ENCODE results near the gene DGKA.
"Not testable (repeated sequence)": the region's sequence is repeated elsewhere in the genome, so short reads cannot be mapped to it uniquely, and the experiment has no call there.

DGKA gene

DNA sequence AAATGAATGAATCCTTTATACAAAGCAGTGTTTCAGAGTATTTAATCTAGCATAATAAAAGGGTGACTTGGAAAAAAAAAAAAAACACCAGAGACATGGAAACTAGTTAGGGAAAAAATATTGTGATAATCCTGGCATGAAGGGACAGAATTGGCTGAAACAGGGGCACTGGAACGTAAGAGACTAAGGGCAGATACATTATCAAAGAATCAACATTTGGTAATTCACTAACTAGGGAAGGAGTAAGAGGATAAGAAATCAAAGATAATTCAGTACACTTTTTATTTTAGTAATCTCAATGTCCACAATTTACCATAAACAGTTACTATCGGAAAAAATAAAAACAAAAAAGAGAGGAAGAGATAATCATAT lies 21.5 kb upstream of the DGKA start:
- Histone ChIP-seq H3K27me3 (ENCODE audit: low read depth, low read length) (no peaks in the 10 kb centered on the region), H3K4me3 (ENCODE audit: low read length) (no peak overlapping the region), H3K79me2 (ENCODE audit: low read length) (peaks cover 17% of the 10 kb centered on the region), H3K4me2 (ENCODE audit: low read length) (no peak overlapping the region), H2AFZ (ENCODE audit: low read depth, low read length) (no peak overlapping the region), H3K27ac (ENCODE audit: low read length) (no peak overlapping the region), H4K20me1 (ENCODE audit: insufficient read depth, low read length) (no peaks in the 10 kb centered on the region), H3K36me3 (replicated peaks; ENCODE audit: low read depth, low read length) (peaks cover 15% of the 10 kb centered on the region), H3K9ac (ENCODE audit: low read length) (no peak overlapping the region), H3K9me3 (ENCODE audit: insufficient read depth, low read length) (no peaks in the 10 kb centered on the region), H3K4me1 (ENCODE audit: low read length) (no peaks in the 10 kb centered on the region)
- TF ChIP-seq EZH2phosphoT487 (IDR thresholded peaks at IDR 0.05; ENCODE audit: low read depth): no peak
- TF ChIP-seq, protein P1, sequence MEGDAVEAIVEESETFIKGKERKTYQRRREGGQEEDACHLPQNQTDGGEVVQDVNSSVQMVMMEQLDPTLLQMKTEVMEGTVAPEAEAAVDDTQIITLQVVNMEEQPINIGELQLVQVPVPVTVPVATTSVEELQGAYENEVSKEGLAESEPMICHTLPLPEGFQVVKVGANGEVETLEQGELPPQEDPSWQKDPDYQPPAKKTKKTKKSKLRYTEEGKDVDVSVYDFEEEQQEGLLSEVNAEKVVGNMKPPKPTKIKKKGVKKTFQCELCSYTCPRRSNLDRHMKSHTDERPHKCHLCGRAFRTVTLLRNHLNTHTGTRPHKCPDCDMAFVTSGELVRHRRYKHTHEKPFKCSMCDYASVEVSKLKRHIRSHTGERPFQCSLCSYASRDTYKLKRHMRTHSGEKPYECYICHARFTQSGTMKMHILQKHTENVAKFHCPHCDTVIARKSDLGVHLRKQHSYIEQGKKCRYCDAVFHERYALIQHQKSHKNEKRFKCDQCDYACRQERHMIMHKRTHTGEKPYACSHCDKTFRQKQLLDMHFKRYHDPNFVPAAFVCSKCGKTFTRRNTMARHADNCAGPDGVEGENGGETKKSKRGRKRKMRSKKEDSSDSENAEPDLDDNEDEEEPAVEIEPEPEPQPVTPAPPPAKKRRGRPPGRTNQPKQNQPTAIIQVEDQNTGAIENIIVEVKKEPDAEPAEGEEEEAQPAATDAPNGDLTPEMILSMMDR (IDR thresholded peaks at IDR 0.05; ENCODE audit: low read depth, low read length): no peak

DNA sequence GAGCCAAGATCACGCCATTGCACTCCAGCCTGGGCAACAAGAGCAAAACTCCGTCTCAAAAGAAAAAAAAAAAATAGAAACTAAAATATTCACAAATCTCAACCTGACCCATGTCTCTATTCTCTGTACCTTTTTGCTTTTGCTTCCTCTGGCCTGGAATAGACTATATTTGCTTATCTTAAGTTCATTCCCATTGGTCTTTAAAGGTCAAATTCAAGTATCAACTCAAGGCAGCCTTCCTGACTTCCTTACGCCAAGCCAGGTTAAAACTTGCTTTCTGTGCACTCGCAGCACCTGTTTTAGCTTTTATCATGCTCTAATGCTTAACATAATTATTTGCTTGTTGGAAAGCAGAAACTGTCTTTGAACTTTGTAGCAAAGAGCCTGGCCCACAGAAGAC lies 18.1 kb upstream of the DGKA start:
- no peaks in the 10 kb centered on the region for H3K27me3 ChIP-seq (ENCODE audit: low read depth, low read length)
- no peaks in the 10 kb centered on the region for H4K20me1 ChIP-seq (ENCODE audit: insufficient read depth, low read length)
- H3K79me2 ChIP-seq (ENCODE audit: low read length): peaks cover 41% of the 10 kb centered on the region
- no peak overlapping the region for H3K27ac ChIP-seq (ENCODE audit: low read length)
- H3K36me3 ChIP-seq (replicated peaks; ENCODE audit: low read depth, low read length): peaks cover 17% of the 10 kb centered on the region
- H3K4me1 ChIP-seq (ENCODE audit: low read length): peaks cover 6% of the 10 kb centered on the region
- H3K9ac ChIP-seq (ENCODE audit: low read length): no peak overlapping the region
- H3K4me3 ChIP-seq (ENCODE audit: low read length): no peak overlapping the region
- no peak overlapping the region for H2AFZ ChIP-seq (ENCODE audit: low read depth, low read length)
- H3K9me3 ChIP-seq (ENCODE audit: insufficient read depth, low read length): no peaks in the 10 kb centered on the region
- H3K4me2 ChIP-seq (ENCODE audit: low read length): no peak overlapping the region
- no peak for TF ChIP-seq EZH2phosphoT487 (IDR thresholded peaks at IDR 0.05; ENCODE audit: low read depth)
- TF ChIP-seq, protein P1 (IDR thresholded peaks at IDR 0.05; ENCODE audit: low read depth, low read length): no peak

GRCh38 chr12:55915482-55915859 lies 15.5 kb upstream of the DGKA start:
- no peak overlapping the region for H2AFZ ChIP-seq (ENCODE audit: low read depth, low read length)
- no peaks in the 10 kb centered on the region for H4K20me1 ChIP-seq (ENCODE audit: insufficient read depth, low read length)
- H3K9ac ChIP-seq (ENCODE audit: low read length): no peak overlapping the region
- peaks cover 17% of the 10 kb centered on the region for H3K36me3 ChIP-seq (replicated peaks; ENCODE audit: low read depth, low read length)
- H3K4me2 ChIP-seq (ENCODE audit: low read length): no peak overlapping the region
- no peak overlapping the region for H3K4me3 ChIP-seq (ENCODE audit: low read length)
- H3K27me3 ChIP-seq (ENCODE audit: low read depth, low read length): no peaks in the 10 kb centered on the region
- TF ChIP-seq, protein P1 (IDR thresholded peaks at IDR 0.05; ENCODE audit: low read depth, low read length): no peak
- no peak for TF ChIP-seq EZH2phosphoT487 (IDR thresholded peaks at IDR 0.05; ENCODE audit: low read depth)
- H3K79me2 ChIP-seq (ENCODE audit: low read length): peaks cover 64% of the 10 kb centered on the region
- no peaks in the 10 kb centered on the region for H3K9me3 ChIP-seq (ENCODE audit: insufficient read depth, low read length)
- no peak overlapping the region for H3K27ac ChIP-seq (ENCODE audit: low read length)
- peaks cover 6% of the 10 kb centered on the region for H3K4me1 ChIP-seq (ENCODE audit: low read length)

DNA sequence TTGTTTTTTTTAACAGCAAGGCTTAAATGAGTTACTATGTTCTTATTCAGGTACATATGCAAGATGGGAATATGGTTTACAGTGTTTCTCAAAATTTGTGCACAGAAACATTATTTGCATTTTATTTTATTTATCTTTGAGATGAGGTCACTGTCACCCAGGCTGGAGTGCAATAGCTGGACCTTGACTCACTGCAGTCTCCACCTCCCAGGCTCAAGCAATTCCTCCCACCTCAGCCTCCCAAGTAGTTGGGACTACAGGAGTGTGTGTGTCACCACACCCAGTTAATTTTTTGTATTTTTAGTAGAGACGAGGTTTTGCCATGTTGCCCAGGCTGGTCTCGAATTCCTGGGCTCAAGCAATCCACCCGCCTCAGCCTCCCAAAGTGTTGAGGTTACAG lies 11.9 kb upstream of the DGKA start:
- H3K27ac ChIP-seq (ENCODE audit: low read length); H3K4me2 ChIP-seq (ENCODE audit: low read length); H3K4me1 ChIP-seq (ENCODE audit: low read length); H3K27me3 ChIP-seq (ENCODE audit: low read depth, low read length); H4K20me1 ChIP-seq (ENCODE audit: insufficient read depth, low read length); H3K9me3 ChIP-seq (ENCODE audit: insufficient read depth, low read length); H3K36me3 ChIP-seq (replicated peaks; ENCODE audit: low read depth, low read length); H3K9ac ChIP-seq (ENCODE audit: low read length); H2AFZ ChIP-seq (ENCODE audit: low read depth, low read length); H3K4me3 ChIP-seq (ENCODE audit: low read length): not testable (repeated sequence)
- H3K79me2 ChIP-seq (ENCODE audit: low read length): peaks cover 84% of the 10 kb centered on the region

- no peak for TF ChIP-seq EZH2phosphoT487 (IDR thresholded peaks at IDR 0.05; ENCODE audit: low read depth)
- Histone ChIP-seq H3K27me3 (ENCODE audit: low read depth, low read length) (no peaks in the 10 kb centered on the region), H3K9me3 (ENCODE audit: insufficient read depth, low read length) (no peaks in the 10 kb centered on the region), H3K27ac (ENCODE audit: low read length) (no peak overlapping the region), H4K20me1 (ENCODE audit: insufficient read depth, low read length) (no peaks in the 10 kb centered on the region; the same call in 1 of the 2 replicates), H3K4me1 (ENCODE audit: low read length) (peaks cover 11% of the 10 kb centered on the region), H3K4me2 (ENCODE audit: low read length) (no peak overlapping the region), H3K79me2 (ENCODE audit: low read length) (peaks cover 88% of the 10 kb centered on the region), H3K36me3 (replicated peaks; ENCODE audit: low read depth, low read length) (peaks cover 9% of the 10 kb centered on the region), H3K9ac (ENCODE audit: low read length) (no peak overlapping the region), H3K4me3 (ENCODE audit: low read length) (no peak overlapping the region), H2AFZ (ENCODE audit: low read depth, low read length) (no peak overlapping the region)
Observed at GRCh38 chr12:55922126-55922525, 8.8 kb upstream of the DGKA start.

DNA sequence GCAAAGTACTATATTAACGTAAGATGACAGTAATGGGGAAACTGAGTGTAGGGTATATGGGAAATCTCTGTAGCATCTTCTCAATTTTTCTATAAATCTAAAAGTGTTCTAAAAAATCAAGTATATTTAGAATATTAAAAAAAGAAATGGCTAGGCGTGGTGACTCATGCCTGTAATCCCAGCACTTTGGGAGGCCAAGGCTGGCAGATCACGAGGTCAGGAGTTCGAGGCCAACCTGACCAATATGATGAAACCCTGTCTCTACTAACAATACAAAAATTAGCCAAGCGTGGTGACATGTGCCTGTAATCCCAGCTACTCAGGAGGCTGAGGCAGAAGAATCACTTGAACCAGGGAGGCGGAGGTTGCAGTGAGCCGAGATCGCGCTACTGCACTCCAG lies 7.3 kb upstream of the DGKA start:
- H3K36me3 ChIP-seq (replicated peaks; ENCODE audit: low read depth, low read length); H3K4me2 ChIP-seq (ENCODE audit: low read length); H3K9ac ChIP-seq (ENCODE audit: low read length); H3K27ac ChIP-seq (ENCODE audit: low read length); H4K20me1 ChIP-seq (ENCODE audit: insufficient read depth, low read length); H3K27me3 ChIP-seq (ENCODE audit: low read depth, low read length); H3K9me3 ChIP-seq (ENCODE audit: insufficient read depth, low read length); H3K4me3 ChIP-seq (ENCODE audit: low read length); H2AFZ ChIP-seq (ENCODE audit: low read depth, low read length): not testable (repeated sequence)
- Histone ChIP-seq H3K79me2 (ENCODE audit: low read length) (peaks cover 88% of the 10 kb centered on the region), H3K4me1 (ENCODE audit: low read length) (peaks cover 13% of the 10 kb centered on the region)

Data from OCI-LY3 (cell line).